Measurements from ENCODE around the gene BICRAL.
A peak's percentile ranks its signal among the peaks of the same experiment; 100 is the strongest.
"Not testable (repeated sequence)": the region's sequence is repeated elsewhere in the genome, so short reads cannot be mapped to it uniquely, and the experiment has no call there.

BICRAL gene

GRCh38 chr6:42885702-42886101, 103.8 kb downstream of the BICRAL start:
- in situ Hi-C loops (cut with HindIII; ENCODE audit: low pct_unique_long_range_greater_than_20kb, low sequenced_read_pairs): no loop called here
- TF ChIP-seq JUND (IDR thresholded peaks at IDR 0.05; ENCODE audit: low read depth): no peak
- no peak for DNase-seq (ENCODE audit: low read depth in 1 of 2, low spot score in 1 of 2)

DNA sequence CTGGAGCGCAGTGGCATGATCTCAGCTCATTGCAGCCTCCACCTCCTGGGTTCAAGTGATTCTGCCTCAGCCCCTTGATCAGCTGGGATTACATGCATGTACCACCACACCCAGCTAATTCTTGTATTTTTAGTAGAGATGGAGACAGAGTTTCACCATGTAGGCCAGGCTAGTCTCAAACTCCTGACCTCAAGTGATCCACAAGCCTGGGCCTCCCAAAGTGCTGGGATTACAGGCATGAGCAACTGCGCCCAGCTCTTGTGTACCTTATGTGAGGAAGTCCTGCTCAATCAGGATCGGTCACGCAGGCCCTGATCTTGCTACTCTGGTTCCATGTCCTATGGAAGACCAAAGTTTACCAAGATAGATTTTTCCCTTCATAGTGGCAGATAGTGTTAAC, 106.3 kb downstream of the BICRAL start:
- in situ Hi-C loops (cut with HindIII; ENCODE audit: low pct_unique_long_range_greater_than_20kb, low sequenced_read_pairs); DNase-seq (ENCODE audit: low read depth in 1 of 2, low spot score in 1 of 2): not testable (repeated sequence)

GRCh38 chr6:42889815-42890214, 108.0 kb downstream of the BICRAL start:
- in situ Hi-C loops (cut with HindIII; ENCODE audit: low pct_unique_long_range_greater_than_20kb, low sequenced_read_pairs): no loop called here

DNA sequence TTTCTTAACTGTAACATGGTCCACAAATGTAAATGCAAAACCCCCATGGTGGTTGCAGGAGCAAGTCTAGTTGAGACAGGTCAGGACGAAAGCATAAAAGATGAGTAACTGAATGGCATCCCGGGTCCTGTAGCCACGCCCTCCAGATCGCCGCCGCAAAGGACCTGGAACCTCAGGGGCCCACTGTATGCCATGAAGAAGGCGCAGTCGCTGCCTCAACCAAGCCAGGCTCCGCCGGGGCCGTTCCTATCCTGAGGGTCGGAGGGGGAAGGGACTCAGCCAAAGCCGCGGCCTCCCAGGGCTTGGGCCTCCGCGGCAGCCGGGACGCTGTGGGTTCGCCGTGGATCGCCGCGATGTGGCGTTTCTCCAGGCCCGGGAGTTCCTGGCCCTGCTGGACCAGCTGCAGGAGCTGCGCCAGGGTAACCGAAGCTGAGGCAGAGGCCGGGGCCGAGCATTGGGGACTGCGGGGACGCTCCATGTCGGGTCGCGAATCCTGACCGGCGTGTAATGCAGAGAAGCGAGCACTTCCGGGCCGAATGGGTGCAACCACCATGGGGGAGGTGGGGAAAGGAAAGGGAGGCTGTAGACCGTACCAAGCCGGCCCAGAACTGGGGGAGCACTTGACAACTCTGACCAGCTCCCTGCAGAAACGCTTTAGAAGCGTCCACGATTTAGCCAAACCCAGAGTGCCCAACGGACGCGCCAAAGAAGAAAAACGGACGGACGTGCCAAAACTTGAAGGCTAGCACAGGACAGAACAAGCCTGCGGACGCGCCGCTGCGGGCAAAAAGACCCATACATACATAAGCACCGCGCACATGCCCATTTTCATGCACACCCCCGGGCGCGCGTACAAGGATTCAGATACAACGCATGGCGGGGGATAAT, 108.7 kb downstream of the BICRAL start:
- peak; percentile 91 to 99 for DNase-seq (ENCODE audit: low read depth in 1 of 2, low spot score in 1 of 2)
- in situ Hi-C loops (cut with HindIII; ENCODE audit: low pct_unique_long_range_greater_than_20kb, low sequenced_read_pairs): no loop called here

More at GRCh38 chr6:42889815-42890214, 108.0 kb downstream of the BICRAL start:
- no peak for TF ChIP-seq JUND (IDR thresholded peaks at IDR 0.05; ENCODE audit: low read depth)
- DNase-seq (ENCODE audit: low read depth in 1 of 2, low spot score in 1 of 2): peak in 1 of 2 experiments; percentile 10

GRCh38 chr6:42891199-42891722, 109.4 kb downstream of the BICRAL start:
- no peak for TF ChIP-seq JUND (IDR thresholded peaks at IDR 0.05; ENCODE audit: low read depth)
- in situ Hi-C loops (cut with HindIII; ENCODE audit: low pct_unique_long_range_greater_than_20kb, low sequenced_read_pairs): no loop called here
- no peak for DNase-seq (ENCODE audit: low read depth in 1 of 2, low spot score in 1 of 2)

More for the DNA sequence above, 108.7 kb downstream of the BICRAL start:
- TF ChIP-seq JUND (IDR thresholded peaks at IDR 0.05; ENCODE audit: low read depth): peak; percentile 7; the same call in 1 of the 2 replicates

DNA sequence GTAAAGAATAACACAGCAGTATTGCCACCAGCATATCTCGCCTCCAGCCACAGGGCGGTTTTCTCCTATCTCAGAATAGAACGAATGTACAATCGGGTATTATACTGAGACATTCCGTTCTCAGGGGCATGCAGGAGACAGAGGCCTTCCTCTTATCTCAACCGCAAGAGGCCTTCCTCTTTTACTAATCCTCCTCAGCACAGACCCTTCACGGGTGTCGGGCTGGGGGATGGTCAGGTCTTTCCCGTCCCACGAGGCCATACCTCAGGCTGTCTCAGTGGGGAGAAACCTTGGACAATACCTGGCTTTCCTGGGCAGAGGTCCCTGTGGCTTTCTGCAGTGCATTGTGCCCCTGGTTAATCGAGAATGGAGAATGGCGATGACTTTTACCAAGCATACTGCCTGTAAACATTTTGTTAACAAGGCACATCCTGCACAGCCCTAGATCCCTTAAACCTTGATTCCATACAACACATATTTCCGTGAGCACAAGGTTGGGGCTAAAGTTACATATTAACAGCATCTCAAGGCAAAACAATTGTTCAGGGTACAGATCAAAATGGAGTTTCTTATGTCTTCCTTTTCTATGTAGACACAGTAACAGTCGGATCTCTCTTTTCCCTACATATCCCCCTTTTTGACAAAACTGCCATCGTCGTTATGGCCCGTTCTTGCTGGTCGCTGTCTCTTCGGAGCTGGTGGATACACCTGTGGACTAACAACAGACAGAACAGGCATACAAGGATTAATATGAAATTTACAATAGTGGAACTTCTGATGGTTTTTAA, 112.4 kb downstream of the BICRAL start:
- DNase-seq (ENCODE audit: low read depth in 1 of 2, low spot score in 1 of 2); in situ Hi-C loops (cut with HindIII; ENCODE audit: low pct_unique_long_range_greater_than_20kb, low sequenced_read_pairs): not testable (repeated sequence)

- DNase-seq (ENCODE audit: low read depth in 1 of 2, low spot score in 1 of 2): no peak
- TF ChIP-seq JUND (IDR thresholded peaks at IDR 0.05; ENCODE audit: low read depth): no peak
- in situ Hi-C loops (cut with HindIII; ENCODE audit: low pct_unique_long_range_greater_than_20kb, low sequenced_read_pairs): no loop called here
Observed at GRCh38 chr6:42896178-42896719, 114.4 kb downstream of the BICRAL start.

- in situ Hi-C loops (cut with HindIII; ENCODE audit: low pct_unique_long_range_greater_than_20kb, low sequenced_read_pairs): no loop called here
- TF ChIP-seq JUND (IDR thresholded peaks at IDR 0.05; ENCODE audit: low read depth): no peak
- peak in 1 of 2 experiments; percentile 75 for DNase-seq (ENCODE audit: low read depth in 1 of 2, low spot score in 1 of 2)
Observed at GRCh38 chr6:42898891-42899361, 117.1 kb downstream of the BICRAL start.

GRCh38 chr6:42899871-42900270, 118.0 kb downstream of the BICRAL start:
- DNase-seq (ENCODE audit: low read depth in 1 of 2, low spot score in 1 of 2): no peak
- TF ChIP-seq JUND (IDR thresholded peaks at IDR 0.05; ENCODE audit: low read depth): no peak
- in situ Hi-C loops (cut with HindIII; ENCODE audit: low pct_unique_long_range_greater_than_20kb, low sequenced_read_pairs): no loop called here

GRCh38 chr6:42901538-42901957, 119.7 kb downstream of the BICRAL start:
- in situ Hi-C loops (cut with HindIII; ENCODE audit: low pct_unique_long_range_greater_than_20kb, low sequenced_read_pairs): no loop called here
- TF ChIP-seq JUND (IDR thresholded peaks at IDR 0.05; ENCODE audit: low read depth): no peak
- peak in 1 of 2 experiments; percentile 89 for DNase-seq (ENCODE audit: low read depth in 1 of 2, low spot score in 1 of 2)

GRCh38 chr6:42902429-42903263, 120.8 kb downstream of the BICRAL start:
- DNase-seq (ENCODE audit: low read depth in 1 of 2, low spot score in 1 of 2); in situ Hi-C loops (cut with HindIII; ENCODE audit: low pct_unique_long_range_greater_than_20kb, low sequenced_read_pairs): not testable (repeated sequence)

GRCh38 chr6:42904467-42904866, 122.6 kb downstream of the BICRAL start:
- in situ Hi-C loops (cut with HindIII; ENCODE audit: low pct_unique_long_range_greater_than_20kb, low sequenced_read_pairs): no loop called here
- no peak for DNase-seq (ENCODE audit: low read depth in 1 of 2, low spot score in 1 of 2)
- TF ChIP-seq JUND (IDR thresholded peaks at IDR 0.05; ENCODE audit: low read depth): no peak

Data from T47D (cell line).